DMS 273 treated with DMSO at 0.1 percent for 48 hours (cell line): ENCODE results near the gene NDUFB10.

Experiments
- DNase-seq: peaks from one replicate; lab custom pipeline; 2025; lab: John Stamatoyannopoulos, UW

NDUFB10 gene

GRCh38 chr16:1984347-1985225, 25.2 kb downstream of the NDUFB10 start:
- DNase-seq: no peak

- DNase-seq: no peak
Observed at GRCh38 chr16:1985466-1986150, 26.3 kb downstream of the NDUFB10 start.

- no peak for DNase-seq
Observed at GRCh38 chr16:1987198-1987597, 27.9 kb downstream of the NDUFB10 start.

- no peak for DNase-seq
Observed at GRCh38 chr16:1989209-1990100, 30.1 kb downstream of the NDUFB10 start, which contains the start of gene SYNGR3. TSS of gene SYNGR3 (plus strand) at chr16:1989970. CDS start at chr16:1990103, 133 bp downstream.

GRCh38 chr16:1990101-1990350, 30.7 kb downstream of the NDUFB10 start:
- DNase-seq: no peak

GRCh38 chr16:1990351-1991134, 31.2 kb downstream of the NDUFB10 start:
- no peak for DNase-seq

- DNase-seq: no peak
Observed at GRCh38 chr16:1991135-1991551, 31.8 kb downstream of the NDUFB10 start.

- DNase-seq: no peak
Observed at GRCh38 chr16:1991588-1991947, 32.2 kb downstream of the NDUFB10 start.

- no peak for DNase-seq
Observed at GRCh38 chr16:1991948-1992703, 32.8 kb downstream of the NDUFB10 start.

GRCh38 chr16:1992704-1993317, 33.5 kb downstream of the NDUFB10 start:
- no peak for DNase-seq

- no peak for DNase-seq
Observed at GRCh38 chr16:1993731-1994131, 34.4 kb downstream of the NDUFB10 start.

GRCh38 chr16:1997494-1998359, 38.4 kb downstream of the NDUFB10 start:
- DNase-seq: no peak

GRCh38 chr16:1998360-1998835, 39.1 kb downstream of the NDUFB10 start:
- no peak for DNase-seq

- DNase-seq: no peak
Observed at GRCh38 chr16:1998852-1999801, 39.8 kb downstream of the NDUFB10 start.

- no peak for DNase-seq
Observed at GRCh38 chr16:1999866-2000514, 40.7 kb downstream of the NDUFB10 start.

- DNase-seq: no peak
Observed at GRCh38 chr16:2001035-2001434, 41.7 kb downstream of the NDUFB10 start.

GRCh38 chr16:2001456-2002355, 42.4 kb downstream of the NDUFB10 start:
- DNase-seq: no peak
